Pulmonary artery endothelial cell (primary cell): Measurements from ENCODE around the gene DPY19L2. TPM values are rescaled to one million over a fixed set of nuclear protein-coding genes. Genes with fewer than 3 reads are reported as not detected.
"Not testable (repeated sequence)": the region's sequence is repeated elsewhere in the genome, so short reads cannot be mapped to it uniquely, and the experiment has no call there.

ENCODE experiments used
- DNase-seq: peaks from one replicate; pipeline ENCODE4 v3.0.0-alpha.2; 2011; ENCODE audit warnings: low read depth, low spot score
- total RNA-seq: library from RNA; depleted of rRNA; stranded (reverse); fragments of >200 nt; gene quantifications from 2 replicates; pipeline ENCODE4 v1.2.3, GENCODE V29; 2014

Gene DPY19L2
- total RNA-seq, 1 donor from 2014 or later = 0.20 TPM

DNA sequence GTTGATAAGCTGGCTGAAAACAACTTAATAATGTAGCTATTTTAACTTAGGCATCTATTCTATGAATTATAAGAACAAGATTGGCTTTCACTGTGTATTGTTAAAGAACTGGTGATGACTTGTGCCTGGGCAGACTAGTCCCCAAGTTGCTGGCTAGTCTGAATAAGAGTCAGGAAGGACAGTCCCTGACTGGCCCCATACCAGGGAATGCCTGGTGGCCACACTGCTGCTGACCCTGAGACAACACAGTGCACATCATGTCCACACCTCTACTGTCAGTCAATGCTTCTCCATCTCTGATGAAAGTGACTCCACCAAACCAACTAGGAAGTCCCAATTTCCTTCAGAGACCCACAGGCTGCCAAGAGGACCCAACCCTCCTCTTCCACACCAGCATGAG lies 130.5 kb downstream of the DPY19L2 start:
- not testable (repeated sequence) for DNase-seq

GRCh38 chr12:63529641-63530040 lies 138.7 kb downstream of the DPY19L2 start:
- not testable (repeated sequence) for DNase-seq

- no peak for DNase-seq
These were observed 142.5 kb downstream of the DPY19L2 start for GRCh38 chr12:63525831-63526230.

DNA sequence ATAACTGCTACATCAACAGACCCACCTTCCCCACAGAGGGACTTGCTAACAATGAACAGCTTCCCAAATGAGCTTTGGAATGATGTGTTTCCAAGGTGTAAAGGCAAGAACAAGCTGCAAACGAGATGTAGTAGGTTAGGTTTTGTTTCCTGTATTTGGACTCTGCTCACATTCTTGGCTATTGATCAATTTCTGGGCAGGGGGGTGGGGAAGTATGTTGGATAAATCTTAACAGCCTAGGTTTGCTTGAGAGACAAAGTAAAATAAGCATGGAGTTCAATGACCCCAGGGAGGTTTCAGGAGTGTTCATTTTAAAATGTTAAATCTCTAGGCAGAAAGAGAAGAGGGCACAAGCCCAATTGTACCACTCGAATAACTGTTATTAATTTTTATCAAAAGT lies 146.6 kb downstream of the DPY19L2 start:
- DNase-seq = no peak

Other genes with a start within 250 kb of the DPY19L2 start
- 8.4 and 12.2 TPM in 2 replicates for gene RXYLT1, start 111.4 kb upstream of the DPY19L2 start, total RNA-seq
- 1.8 and 2.2 TPM in 2 replicates for gene SRGAP1, start 176.2 kb upstream of the DPY19L2 start, total RNA-seq